ENCODE data around the gene KRT27.
"Not testable (repeated sequence)": the region's sequence is repeated elsewhere in the genome, so short reads cannot be mapped to it uniquely, and the experiment has no call there.

KRT27 gene

GRCh38 chr17:40755231-40755630 is 27.1 kb downstream of the KRT27 start, which contains the start of gene KRT25:
Gene KRT25 (minus strand): TSS chr17:40755331. CDS start chr17:40755271, 60 bp downstream.
- DNase-seq (ENCODE audit: low spot score): no peak

DNA sequence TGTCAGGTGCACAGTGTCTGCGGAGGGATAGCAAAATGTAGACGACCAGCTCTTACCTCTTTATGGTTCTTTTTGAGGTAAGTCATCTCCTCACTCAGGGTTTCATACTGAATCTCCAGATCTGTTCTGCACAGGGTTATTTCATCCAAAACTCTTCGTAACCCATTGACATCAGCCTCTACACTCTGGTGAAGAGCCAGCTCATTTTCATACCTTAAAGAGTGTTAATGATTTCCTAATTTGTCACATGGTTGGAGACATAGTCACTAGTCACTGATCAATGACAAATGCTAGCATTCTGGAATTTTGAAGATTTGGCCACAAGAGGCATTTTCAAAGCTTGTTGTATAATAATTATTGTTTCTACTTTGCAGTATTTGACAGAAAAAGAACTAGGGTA is 28.5 kb downstream of the KRT27 start:
- DNase-seq (ENCODE audit: low spot score): no peak

- no peak for DNase-seq (ENCODE audit: low spot score)
Observed at GRCh38 chr17:40751065-40751464, 31.3 kb downstream of the KRT27 start.

DNA sequence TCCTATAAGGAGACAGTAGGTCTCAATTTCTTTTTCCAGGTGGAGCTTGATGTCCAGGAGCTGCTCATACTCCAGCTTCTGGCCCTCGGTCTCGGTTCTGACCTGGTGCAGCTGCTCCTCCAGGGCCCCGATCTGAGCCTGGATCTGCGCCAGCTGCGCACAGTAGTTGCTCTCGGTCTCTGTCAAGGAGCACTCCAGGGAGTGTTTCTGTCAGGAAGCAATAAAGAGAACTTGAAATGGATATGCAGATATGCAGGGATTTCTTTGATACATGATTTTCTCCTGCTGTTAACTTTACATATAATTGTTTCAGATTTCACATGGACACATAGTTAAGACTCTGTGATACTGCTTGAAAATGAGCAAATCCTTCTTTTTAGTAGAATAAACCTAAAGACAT is 32.0 kb downstream of the KRT27 start:
- DNase-seq (ENCODE audit: low spot score): no peak

- DNase-seq (ENCODE audit: low spot score): not testable (repeated sequence)
Observed at GRCh38 chr17:40748666-40749065, 33.7 kb downstream of the KRT27 start.

GRCh38 chr17:40738553-40738952 is 43.8 kb downstream of the KRT27 start:
- DNase-seq (ENCODE audit: low spot score): no peak

GRCh38 chr17:40735016-40735415 is 47.3 kb downstream of the KRT27 start:
- no peak for DNase-seq (ENCODE audit: low spot score)

DNA sequence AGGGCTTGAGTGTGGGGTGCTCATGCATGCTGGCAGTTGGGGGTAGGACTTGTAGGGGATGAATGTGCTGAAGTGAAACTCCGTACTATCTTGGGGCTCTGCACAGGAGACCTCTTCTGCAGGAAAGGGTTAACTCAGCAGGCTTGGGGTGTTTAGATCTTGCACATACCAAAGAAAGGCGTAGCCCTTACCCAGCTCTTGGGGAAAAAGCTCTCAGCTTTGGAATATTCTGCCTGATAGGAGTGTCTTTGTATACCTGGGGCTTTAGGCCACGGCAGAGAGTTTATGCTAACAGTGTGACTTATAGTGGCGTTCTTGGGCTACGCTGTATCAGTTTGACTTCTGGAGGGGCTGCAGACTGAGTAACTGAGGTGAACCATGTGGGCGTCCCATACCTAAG is 48.3 kb downstream of the KRT27 start:
- DNase-seq (ENCODE audit: low spot score): no peak

GRCh38 chr17:40730970-40731369 is 51.4 kb downstream of the KRT27 start:
- no peak for DNase-seq (ENCODE audit: low spot score)

DNA sequence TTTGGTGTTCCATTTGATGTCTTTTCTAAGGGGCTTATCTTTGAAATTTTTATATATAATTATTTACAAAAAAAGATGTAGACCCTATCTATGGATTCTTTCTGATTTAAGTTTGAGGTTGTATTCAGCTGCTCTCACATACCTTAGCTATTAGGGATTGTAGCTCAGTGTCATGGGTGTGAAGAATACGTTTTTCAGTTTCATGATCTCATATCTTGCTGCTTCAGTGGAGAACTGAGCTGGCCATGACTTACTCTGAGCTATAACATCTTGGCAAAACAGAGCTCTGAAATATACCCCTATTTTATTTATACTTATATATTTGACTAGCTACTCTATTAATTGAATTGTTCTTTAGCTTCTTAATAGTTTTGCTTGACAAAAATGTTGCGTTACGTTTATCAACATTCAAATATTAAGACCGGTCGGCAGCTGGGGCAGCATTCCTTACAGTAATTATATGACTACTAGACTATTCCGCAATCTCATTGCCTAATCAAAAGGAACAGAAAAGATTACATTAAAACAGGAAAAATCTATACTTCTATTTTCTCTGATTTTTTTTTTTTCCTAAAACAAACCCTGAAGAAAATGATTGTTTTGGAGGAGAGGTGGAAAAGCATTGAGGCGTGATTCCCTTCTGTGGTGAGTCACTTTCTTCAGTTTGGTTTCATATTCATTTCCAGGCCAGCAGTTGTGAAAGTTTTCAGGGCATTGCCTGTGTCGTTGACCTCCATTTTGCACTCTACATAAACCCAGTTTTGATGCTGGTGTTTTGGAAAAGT is 54.7 kb downstream of the KRT27 start:
- DNase-seq (ENCODE audit: low spot score): no peak

DNA sequence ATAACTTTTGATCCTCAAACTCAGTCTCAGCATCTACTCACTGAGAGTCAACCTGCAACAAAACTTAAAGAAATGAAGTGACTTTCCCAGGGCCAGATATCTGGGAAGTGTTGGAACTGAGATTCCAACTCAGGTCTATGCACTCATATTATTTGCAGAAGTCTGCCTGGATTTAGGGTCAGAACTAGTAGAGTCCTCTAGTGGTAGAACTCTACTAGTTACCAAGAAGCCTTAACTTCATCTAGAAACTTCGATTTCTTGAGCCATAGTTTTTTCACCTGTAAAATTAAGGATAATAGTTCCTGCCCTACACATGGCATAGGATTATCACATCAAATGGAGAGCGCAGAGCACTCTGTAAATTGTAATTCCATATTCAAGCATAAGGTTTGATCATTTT is 55.4 kb downstream of the KRT27 start:
- no peak for DNase-seq (ENCODE audit: low spot score)

Measured in Ammon's horn (tissue), 1 donor.